Measurements from ENCODE around the gene LGALS7.
"Not testable (repeated sequence)": the region's sequence is repeated elsewhere in the genome, so short reads cannot be mapped to it uniquely, and the experiment has no call there.

LGALS7 gene

DNA sequence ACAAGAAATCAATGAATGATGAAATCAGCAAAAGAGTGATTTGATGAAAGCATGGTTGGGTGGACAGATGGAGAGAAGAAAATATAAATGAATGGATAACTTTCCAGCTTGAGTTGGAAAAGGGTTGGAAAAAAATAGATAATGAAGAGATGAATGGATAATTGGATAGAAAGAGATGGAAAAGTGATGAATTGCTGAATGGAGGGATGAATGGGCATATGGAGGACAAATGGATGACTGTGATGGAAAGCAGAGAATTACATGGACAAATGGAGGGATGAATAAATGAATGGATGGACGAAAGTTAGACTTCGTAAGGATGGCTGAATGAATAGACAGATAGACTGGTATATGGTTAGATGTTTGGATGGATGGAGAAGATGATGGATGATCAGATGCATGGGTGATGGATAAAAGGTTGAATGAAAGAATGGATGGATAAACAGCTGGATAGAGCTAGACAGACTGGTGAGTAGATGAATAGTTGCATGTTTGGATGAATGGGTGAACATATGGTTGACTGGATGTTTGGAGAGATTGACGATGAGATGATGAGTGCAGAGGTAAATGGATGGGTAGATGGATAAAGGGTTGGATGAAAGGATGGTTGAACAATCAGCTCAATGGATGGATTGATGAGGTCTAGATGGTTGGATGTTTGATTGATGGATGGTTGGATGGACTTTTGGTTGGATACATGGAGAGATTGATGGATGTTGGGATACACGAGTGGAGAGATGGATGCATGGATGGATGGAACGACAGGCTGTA, 27.4 kb upstream of the LGALS7 start:
- no peaks in the 10 kb centered on the region for H3K4me1 ChIP-seq (ENCODE audit: low read length)
- no peak overlapping the region for H2AFZ ChIP-seq (ENCODE audit: low read depth, low read length)
- H4K20me1 ChIP-seq (ENCODE audit: insufficient read depth, low read length): no peaks in the 10 kb centered on the region
- no peak overlapping the region for H3K4me3 ChIP-seq (ENCODE audit: low read length)
- H3K79me2 ChIP-seq (ENCODE audit: low read length): no peaks in the 10 kb centered on the region
- H3K36me3 ChIP-seq (replicated peaks; ENCODE audit: low read depth, low read length): no peaks in the 10 kb centered on the region
- no peaks in the 10 kb centered on the region for H3K9me3 ChIP-seq (ENCODE audit: insufficient read depth, low read length)
- TF ChIP-seq EZH2phosphoT487 (IDR thresholded peaks at IDR 0.05; ENCODE audit: low read depth): no peak
- TF ChIP-seq, protein P1, sequence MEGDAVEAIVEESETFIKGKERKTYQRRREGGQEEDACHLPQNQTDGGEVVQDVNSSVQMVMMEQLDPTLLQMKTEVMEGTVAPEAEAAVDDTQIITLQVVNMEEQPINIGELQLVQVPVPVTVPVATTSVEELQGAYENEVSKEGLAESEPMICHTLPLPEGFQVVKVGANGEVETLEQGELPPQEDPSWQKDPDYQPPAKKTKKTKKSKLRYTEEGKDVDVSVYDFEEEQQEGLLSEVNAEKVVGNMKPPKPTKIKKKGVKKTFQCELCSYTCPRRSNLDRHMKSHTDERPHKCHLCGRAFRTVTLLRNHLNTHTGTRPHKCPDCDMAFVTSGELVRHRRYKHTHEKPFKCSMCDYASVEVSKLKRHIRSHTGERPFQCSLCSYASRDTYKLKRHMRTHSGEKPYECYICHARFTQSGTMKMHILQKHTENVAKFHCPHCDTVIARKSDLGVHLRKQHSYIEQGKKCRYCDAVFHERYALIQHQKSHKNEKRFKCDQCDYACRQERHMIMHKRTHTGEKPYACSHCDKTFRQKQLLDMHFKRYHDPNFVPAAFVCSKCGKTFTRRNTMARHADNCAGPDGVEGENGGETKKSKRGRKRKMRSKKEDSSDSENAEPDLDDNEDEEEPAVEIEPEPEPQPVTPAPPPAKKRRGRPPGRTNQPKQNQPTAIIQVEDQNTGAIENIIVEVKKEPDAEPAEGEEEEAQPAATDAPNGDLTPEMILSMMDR (IDR thresholded peaks at IDR 0.05; ENCODE audit: low read depth, low read length): no peak
- no peak overlapping the region for H3K9ac ChIP-seq (ENCODE audit: low read length)
- no peaks in the 10 kb centered on the region for H3K27me3 ChIP-seq (ENCODE audit: low read depth, low read length)
- no peak overlapping the region for H3K4me2 ChIP-seq (ENCODE audit: low read length)
- no peak overlapping the region for H3K27ac ChIP-seq (ENCODE audit: low read length)

DNA sequence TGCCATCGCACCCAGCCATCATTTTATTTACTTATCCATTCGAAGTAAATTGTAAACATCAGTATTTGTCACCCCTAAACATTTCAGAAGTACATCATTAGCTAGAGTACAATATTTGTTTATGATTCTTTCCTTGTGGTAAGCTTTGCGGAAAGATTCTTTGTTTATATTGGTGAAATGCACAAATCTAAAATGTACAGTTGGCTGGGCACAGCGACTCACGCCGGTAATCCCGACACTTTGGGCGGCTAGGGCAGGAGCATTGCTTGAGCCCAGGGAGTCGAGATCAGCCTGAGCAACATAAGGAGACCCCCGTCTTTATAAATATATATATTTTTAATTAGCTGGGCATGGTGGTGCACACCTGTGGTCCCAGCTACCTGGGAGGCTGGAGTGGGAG, 25.8 kb upstream of the LGALS7 start:
- TF ChIP-seq EZH2phosphoT487 (IDR thresholded peaks at IDR 0.05; ENCODE audit: low read depth): no peak
- TF ChIP-seq, protein P1 (IDR thresholded peaks at IDR 0.05; ENCODE audit: low read depth, low read length): no peak
- H2AFZ ChIP-seq (ENCODE audit: low read depth, low read length): no peak overlapping the region
- no peaks in the 10 kb centered on the region for H4K20me1 ChIP-seq (ENCODE audit: insufficient read depth, low read length)
- no peaks in the 10 kb centered on the region for H3K9me3 ChIP-seq (ENCODE audit: insufficient read depth, low read length)
- no peaks in the 10 kb centered on the region for H3K27me3 ChIP-seq (ENCODE audit: low read depth, low read length)
- H3K36me3 ChIP-seq (replicated peaks; ENCODE audit: low read depth, low read length): no peaks in the 10 kb centered on the region
- H3K4me1 ChIP-seq (ENCODE audit: low read length): no peaks in the 10 kb centered on the region
- H3K4me3 ChIP-seq (ENCODE audit: low read length): no peak overlapping the region
- H3K79me2 ChIP-seq (ENCODE audit: low read length): no peaks in the 10 kb centered on the region
- H3K9ac ChIP-seq (ENCODE audit: low read length): no peak overlapping the region
- H3K27ac ChIP-seq (ENCODE audit: low read length): no peak overlapping the region
- no peak overlapping the region for H3K4me2 ChIP-seq (ENCODE audit: low read length)

DNA sequence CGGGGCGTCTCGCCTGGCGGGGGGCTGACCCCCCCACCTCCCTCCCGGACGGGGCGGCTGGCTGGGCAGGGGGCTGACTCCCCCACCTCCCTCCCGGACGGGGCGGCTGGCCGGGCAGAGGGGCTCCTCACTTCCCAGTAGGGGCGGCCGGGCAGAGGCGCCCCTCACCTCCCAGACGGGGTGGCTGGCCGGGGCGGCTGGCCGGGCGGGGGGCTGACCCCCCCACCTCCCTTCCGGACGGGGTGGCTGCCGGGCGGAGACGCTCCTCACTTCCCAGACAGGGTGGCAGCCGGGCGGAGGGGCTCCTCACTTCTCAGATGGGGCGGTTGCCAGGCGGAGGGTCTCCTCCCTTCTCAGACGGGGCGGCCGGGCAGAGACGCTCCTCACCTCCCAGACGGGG, 24.5 kb upstream of the LGALS7 start:
- not testable (repeated sequence) for H4K20me1 ChIP-seq (ENCODE audit: insufficient read depth, low read length); H3K9me3 ChIP-seq (ENCODE audit: insufficient read depth, low read length); H3K36me3 ChIP-seq (replicated peaks; ENCODE audit: low read depth, low read length); H2AFZ ChIP-seq (ENCODE audit: low read depth, low read length); H3K79me2 ChIP-seq (ENCODE audit: low read length); H3K4me3 ChIP-seq (ENCODE audit: low read length); H3K27me3 ChIP-seq (ENCODE audit: low read depth, low read length); H3K9ac ChIP-seq (ENCODE audit: low read length); H3K4me2 ChIP-seq (ENCODE audit: low read length); H3K27ac ChIP-seq (ENCODE audit: low read length); H3K4me1 ChIP-seq (ENCODE audit: low read length)

DNA sequence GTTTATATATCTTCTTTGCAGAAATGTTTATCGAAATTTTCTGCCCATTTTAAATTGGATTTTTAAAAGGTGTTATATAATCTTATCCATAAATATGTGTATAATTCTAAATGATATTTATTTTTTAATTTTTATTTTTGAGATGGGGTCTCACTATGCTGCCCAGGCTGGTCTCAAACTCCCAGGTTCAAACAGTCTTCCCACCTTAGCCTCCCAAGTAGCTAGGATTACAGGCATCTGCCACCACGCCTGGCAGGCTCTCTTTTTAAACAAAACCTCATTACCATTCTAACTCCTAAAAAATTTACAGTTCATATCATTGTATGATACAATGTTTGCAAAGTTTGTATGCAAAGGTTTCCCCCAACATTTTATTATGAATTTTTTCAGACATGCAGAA, 22.8 kb upstream of the LGALS7 start:
- TF ChIP-seq, protein P1 (IDR thresholded peaks at IDR 0.05; ENCODE audit: low read depth, low read length): no peak
- TF ChIP-seq EZH2phosphoT487 (IDR thresholded peaks at IDR 0.05; ENCODE audit: low read depth): no peak
- H3K36me3 ChIP-seq (replicated peaks; ENCODE audit: low read depth, low read length): no peaks in the 10 kb centered on the region
- no peak overlapping the region for H2AFZ ChIP-seq (ENCODE audit: low read depth, low read length)
- no peaks in the 10 kb centered on the region for H4K20me1 ChIP-seq (ENCODE audit: insufficient read depth, low read length)
- H3K4me1 ChIP-seq (ENCODE audit: low read length): no peaks in the 10 kb centered on the region
- H3K9me3 ChIP-seq (ENCODE audit: insufficient read depth, low read length): no peaks in the 10 kb centered on the region
- no peak overlapping the region for H3K4me2 ChIP-seq (ENCODE audit: low read length)
- no peak overlapping the region for H3K9ac ChIP-seq (ENCODE audit: low read length)
- no peaks in the 10 kb centered on the region for H3K79me2 ChIP-seq (ENCODE audit: low read length)
- H3K27ac ChIP-seq (ENCODE audit: low read length): no peak overlapping the region
- no peak overlapping the region for H3K4me3 ChIP-seq (ENCODE audit: low read length)
- no peaks in the 10 kb centered on the region for H3K27me3 ChIP-seq (ENCODE audit: low read depth, low read length)

Measured in OCI-LY3 (cell line).